IMR-90 (cell line): ENCODE data around the gene EML6. TPM values are rescaled to one million over a fixed set of nuclear protein-coding genes. Genes with fewer than 3 reads are reported as not detected.

Experiments
- ATAC-seq: fragments of 200-7000 bp; cut with Tn5 transposase; 2 replicates; pipeline ENCODE4 v1.9.1; 2020; ENCODE audit warnings: low read depth, mild to moderate bottlenecking, moderate library complexity
- BruUV-seq: library from RNA; stranded (reverse); fragments of 400-500 nt; replicated peaks from 2 replicates; lab custom pipeline; 2021; lab: Mats Ljungman, UMichigan
- CTCF ChIA-PET: fragments of 300-600 bp; formaldehyde crosslinking; extraction: SDS; loops from one replicate; lab custom pipeline; 2021; ENCODE audit warnings: antibody characterized with exemption; lab: Yijun Ruan, JAX
- POLR2A ChIA-PET: fragments of 300-600 bp; sonication (Branson Sonifier 250); formaldehyde crosslinking; loops from one replicate; lab custom pipeline; 2022; ENCODE audit warnings: antibody characterized with exemption; ENCODE audit not compliant: unreplicated experiment; lab: Charles Lee
- DNase-seq: peaks from one replicate; pipeline ENCODE4 v3.0.0; 2013
- H2AFZ ChIP-seq: replicated peaks from 2 replicates; pipeline ENCODE3; 2013; ENCODE audit warnings: low read length, mild to moderate bottlenecking; ENCODE audit not compliant: poor library complexity
- H2AK5ac ChIP-seq: 2 replicates; pipeline ENCODE4 v1.6.1; 2013; ENCODE audit warnings: low read depth, low read length, inconsistent platforms
- H2AK9ac ChIP-seq: replicated peaks from 2 replicates; pipeline ENCODE3; 2013; ENCODE audit warnings: mild to moderate bottlenecking, low read depth, low read length, moderate library complexity; ENCODE audit not compliant: poor library complexity
- H2BK120ac ChIP-seq: 2 replicates; pipeline ENCODE4 v1.6.1; 2013; ENCODE audit warnings: low read depth, low read length, inconsistent platforms
- H2BK15ac ChIP-seq: 3 replicates; pipeline ENCODE4 v1.6.1; 2013; ENCODE audit warnings: low read depth, low read length, inconsistent platforms
- H2BK20ac ChIP-seq: 2 replicates; pipeline ENCODE4 v1.6.1; 2013; ENCODE audit warnings: low read depth, mild to moderate bottlenecking, inconsistent platforms, low read length, moderate library complexity
- H2BK5ac ChIP-seq: 2 replicates; pipeline ENCODE4 v1.6.1; 2013; ENCODE audit warnings: mild to moderate bottlenecking, low read depth, low read length, inconsistent platforms; ENCODE audit not compliant: poor library complexity, severe bottlenecking
- H3K14ac ChIP-seq: replicated peaks from 2 replicates; pipeline ENCODE4 v1.6.1; 2013; ENCODE audit warnings: low read depth, low read length, inconsistent platforms
- H3K18ac ChIP-seq: 2 replicates; pipeline ENCODE4 v1.6.1; 2013; ENCODE audit warnings: low read depth, low read length, control low read depth
- H3K23ac ChIP-seq: 2 replicates; pipeline ENCODE4 v1.6.1; 2013; ENCODE audit warnings: low read depth, low read length, inconsistent platforms
- H3K27ac ChIP-seq: 2 replicates; pipeline ENCODE4 v1.5.1; 2013; ENCODE audit warnings: mild to moderate bottlenecking, control low read depth, low read length; ENCODE audit not compliant: insufficient read depth
- H3K27me3 ChIP-seq: 2 replicates; pipeline ENCODE4 v1.6.1; 2013; ENCODE audit warnings: low read length; ENCODE audit not compliant: control insufficient read depth, insufficient read depth
- H3K36me3 ChIP-seq: 2 replicates; pipeline ENCODE4 v1.6.1; 2013; ENCODE audit warnings: low read length, mixed read lengths; ENCODE audit not compliant: control insufficient read depth, insufficient read depth
- H3K4ac ChIP-seq: 2 replicates; pipeline ENCODE4 v1.6.1; 2013; ENCODE audit warnings: low read depth, low read length, inconsistent platforms
- H3K4me1 ChIP-seq: 2 replicates; pipeline ENCODE4 v1.6.1; 2013; ENCODE audit warnings: low read length, mixed read lengths; ENCODE audit not compliant: control insufficient read depth, insufficient read depth
- H3K4me2 ChIP-seq: 2 replicates; pipeline ENCODE4 v1.6.1; 2013; ENCODE audit warnings: low read depth, mild to moderate bottlenecking, control low read depth, low read length, moderate library complexity
- H3K4me3 ChIP-seq: 2 replicates; pipeline ENCODE4 v1.5.1; 2013; ENCODE audit warnings: low read depth, mild to moderate bottlenecking, control low read depth, low read length, moderate library complexity; ENCODE audit not compliant: insufficient read depth
- H3K56ac ChIP-seq: 2 replicates; pipeline ENCODE4 v1.6.1; 2013; ENCODE audit warnings: low read length, inconsistent platforms; ENCODE audit not compliant: insufficient read depth; ENCODE audit errors: extremely low read depth
- H3K79me1 ChIP-seq, 2 experiments: 2 replicates each; pipeline ENCODE4 v1.6.1; 2013; ENCODE audit warnings: low read length in 2 of 2, inconsistent platforms in 1 of 2, low read depth in 1 of 2
- H3K9ac ChIP-seq: 2 replicates; pipeline ENCODE4 v1.6.1; 2013; ENCODE audit warnings: low read depth, low read length, control low read depth
- H3K9me1 ChIP-seq: 2 replicates; pipeline ENCODE4 v1.6.1; 2013; ENCODE audit warnings: low read length, inconsistent platforms; ENCODE audit not compliant: insufficient read depth
- H3K9me3 ChIP-seq: 2 replicates; pipeline ENCODE4 v1.6.1; 2013; ENCODE audit warnings: low read length; ENCODE audit not compliant: control insufficient read depth, insufficient read depth
- H4K20me1 ChIP-seq: 2 replicates; pipeline ENCODE4 v1.6.1; 2013; ENCODE audit warnings: low read length, inconsistent platforms; ENCODE audit not compliant: insufficient read depth
- H4K5ac ChIP-seq: 2 replicates; pipeline ENCODE4 v1.6.1; 2013; ENCODE audit warnings: mild to moderate bottlenecking, low read depth, low read length, control low read depth
- H4K8ac ChIP-seq, 2 experiments: 2 replicates each; pipeline ENCODE4 v1.6.1; 2013; ENCODE audit warnings: low read depth in 2 of 2, low read length in 2 of 2, control low read depth in 1 of 2, inconsistent platforms in 1 of 2
- H4K91ac ChIP-seq: 2 replicates; pipeline ENCODE4 v1.6.1; 2013; ENCODE audit warnings: low read depth, low read length, inconsistent platforms; ENCODE audit not compliant: insufficient read depth
- BHLHE40 ChIP-seq: fragments of 150-350 bp; IDR thresholded peaks from 2 replicates; pipeline ENCODE4 v1.6.1; 2016; ENCODE audit warnings: mild to moderate bottlenecking, low read depth, low read length
- CEBPB ChIP-seq: IDR thresholded peaks from 2 replicates; pipeline ENCODE4 v1.6.1; 2012; ENCODE audit warnings: low read depth, low read length, improper control_type of control experiment
- CHD1 ChIP-seq: IDR thresholded peaks from 2 replicates; pipeline ENCODE4 v1.6.1; 2012; ENCODE audit warnings: low read depth, low read length, improper control_type of control experiment
- MAFK ChIP-seq: IDR thresholded peaks from 2 replicates; pipeline ENCODE4 v1.6.1; 2012; ENCODE audit warnings: low read depth, low read length, improper control_type of control experiment
- MAZ ChIP-seq: IDR thresholded peaks from 2 replicates; pipeline ENCODE4 v1.6.1; 2012; ENCODE audit warnings: low read depth, mild to moderate bottlenecking, low read length, improper control_type of control experiment, moderate library complexity, borderline replicate concordance
- MXI1 ChIP-seq: IDR thresholded peaks from 2 replicates; pipeline ENCODE4 v1.6.1; 2012; ENCODE audit warnings: low read depth, mild to moderate bottlenecking, low read length, moderate library complexity, borderline replicate concordance
- NFE2L2 ChIP-seq: fragments of 150-350 bp; IDR thresholded peaks from 2 replicates; pipeline ENCODE4 v1.6.1; 2016; ENCODE audit warnings: low read depth, mild to moderate bottlenecking, low read length
- RAD21 ChIP-seq: IDR thresholded peaks from 2 replicates; pipeline ENCODE4 v1.6.1; 2012; ENCODE audit warnings: low read length, improper control_type of control experiment
- WGBS, 2 experiments: methylation state at CpG; one replicate each; pipeline versions ENCODE4 v1.1.5 to v1.1.7; 2013; ENCODE audit warnings: missing lambda C conversion rate in 2 of 2; ENCODE audit not compliant: insufficient read length in 1 of 2; ENCODE audit errors: extremely low coverage in 2 of 2; 5-methylcytosine and 5-hydroxymethylcytosine counted together
- dilution Hi-C: fragments of 300-500 bp; cut with HindIII; formaldehyde crosslinking; loops from one replicate; pipeline ENCODE4 v1.14.3; 2018; ENCODE audit warnings: low sequenced_read_pairs; ENCODE audit not compliant: unreplicated experiment
- in situ Hi-C: fragments of 300-500 bp; cut with MboI; formaldehyde crosslinking; loops from 3 replicates; pipeline ENCODE4 v1.14.3; 2019; ENCODE audit warnings: low sequenced_read_pairs, inconsistent platforms, mixed read lengths
- intact Hi-C: fragments of 100-400 bp; cut with micrococcal nuclease; formaldehyde crosslinking; loops from 2 replicates; pipeline ENCODE4 v1.10.0; 2022
- polyA plus RNA-seq, 3 experiments: library from polyadenylated mRNA; depleted of rRNA; stranded (reverse); fragments of >200 nt; gene quantifications; 2 replicates each; pipeline ENCODE4 v1.2.3, GENCODE V29; 2012; ENCODE audit warnings: low replicate concordance in 1 of 3
- total RNA-seq: library from RNA; depleted of rRNA; stranded (reverse); fragments of >200 nt; gene quantifications from 2 replicates; pipeline ENCODE4 v1.2.3, GENCODE V29; 2012
- TF ChIP-seq, protein P1 (sequence below): fragments of 150-350 bp; IDR thresholded peaks from 2 replicates; pipeline ENCODE4 v1.6.1; 2016; ENCODE audit warnings: low read depth, mild to moderate bottlenecking, low read length, moderate library complexity, borderline replicate concordance
- TF ChIP-seq, protein P2 (sequence below): fragments of 150-350 bp; IDR thresholded peaks from 2 replicates; pipeline ENCODE4 v1.6.1; 2017; ENCODE audit warnings: mild to moderate bottlenecking, antibody characterized with exemption, low read length, low read depth

Gene EML6
- total and polyA plus RNA-seq, 2 of the 4 experiments (the other 2 are of a cell fraction), result 0.18 to 0.19 TPM

DNA sequence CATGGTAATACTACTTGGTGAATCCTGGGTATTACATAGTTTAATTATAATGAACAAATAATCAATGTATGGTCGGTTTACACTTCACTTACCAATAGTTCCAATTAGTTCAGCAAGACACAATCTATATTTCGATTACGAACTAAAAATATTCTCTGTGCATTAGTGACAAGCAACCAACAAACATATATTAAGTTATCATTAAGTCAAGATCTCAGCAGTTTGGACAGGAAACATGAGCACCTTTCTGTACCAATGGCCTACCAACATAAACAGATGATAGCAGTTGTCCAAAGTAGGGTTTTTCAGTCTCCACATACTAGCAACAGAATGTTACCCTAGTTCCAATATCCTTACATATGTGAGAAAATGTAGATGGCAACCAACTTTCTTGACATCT lies 294.0 kb downstream of the EML6 start:
- in situ Hi-C loops, result no loop called here

More for the DNA sequence above, 294.0 kb downstream of the EML6 start:
- TF ChIP-seq NFE2L2 (no peak), CEBPB (no peak), MAZ (no peak), BHLHE40 (no peak), RAD21 (no peak), CHD1 (no peak), MXI1 (no peak), MAFK (no peak)
- TF ChIP-seq, protein P1, sequence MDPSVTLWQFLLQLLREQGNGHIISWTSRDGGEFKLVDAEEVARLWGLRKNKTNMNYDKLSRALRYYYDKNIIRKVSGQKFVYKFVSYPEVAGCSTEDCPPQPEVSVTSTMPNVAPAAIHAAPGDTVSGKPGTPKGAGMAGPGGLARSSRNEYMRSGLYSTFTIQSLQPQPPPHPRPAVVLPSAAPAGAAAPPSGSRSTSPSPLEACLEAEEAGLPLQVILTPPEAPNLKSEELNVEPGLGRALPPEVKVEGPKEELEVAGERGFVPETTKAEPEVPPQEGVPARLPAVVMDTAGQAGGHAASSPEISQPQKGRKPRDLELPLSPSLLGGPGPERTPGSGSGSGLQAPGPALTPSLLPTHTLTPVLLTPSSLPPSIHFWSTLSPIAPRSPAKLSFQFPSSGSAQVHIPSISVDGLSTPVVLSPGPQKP, result no peak
- TF ChIP-seq, protein P2, sequence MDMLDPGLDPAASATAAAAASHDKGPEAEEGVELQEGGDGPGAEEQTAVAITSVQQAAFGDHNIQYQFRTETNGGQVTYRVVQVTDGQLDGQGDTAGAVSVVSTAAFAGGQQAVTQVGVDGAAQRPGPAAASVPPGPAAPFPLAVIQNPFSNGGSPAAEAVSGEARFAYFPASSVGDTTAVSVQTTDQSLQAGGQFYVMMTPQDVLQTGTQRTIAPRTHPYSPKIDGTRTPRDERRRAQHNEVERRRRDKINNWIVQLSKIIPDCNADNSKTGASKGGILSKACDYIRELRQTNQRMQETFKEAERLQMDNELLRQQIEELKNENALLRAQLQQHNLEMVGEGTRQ, result no peak
- H3K36me3 ChIP-seq, result peaks cover 3% of the 10 kb centered on the region
- no peak overlapping the region for H2BK20ac ChIP-seq
- ChIA-PET POLR2A (no interaction called here), CTCF (interaction anchor here (0.7 to 1.5 kb wide), 2 partner anchors 8 to 70 kb away, joined by 3 to 8 read pairs; no protein-coding TSS in a partner anchor)
- peaks cover 0 to 17% of the 10 kb centered on the region in 2 experiments; a peak in 2 of 4 replicates for H3K79me1 ChIP-seq
- H4K8ac ChIP-seq, result no peak overlapping the region
- intact Hi-C loops, result no loop called here
- H3K27me3 ChIP-seq, result no peaks in the 10 kb centered on the region
- no CpG with 5 or more reads among the region's 3 CpGs for WGBS, 2 experiments
- no peak overlapping the region for H3K23ac ChIP-seq
- dilution Hi-C loops, result loop anchor here (25.0 kb wide), 1 partner anchor 145 kb away; no protein-coding TSS in a partner anchor
- no TSS peak for BruUV-seq
- H3K9me1 ChIP-seq, result peaks cover 8% of the 10 kb centered on the region
- no peak for ATAC-seq
- H4K20me1 ChIP-seq, result peaks cover 97% of the 10 kb centered on the region
- no peak overlapping the region for H3K56ac ChIP-seq
- 0 out of 2 replicates have a peak overlapping the region, but pooled peaks have one; percentile 6 for H3K14ac ChIP-seq
- H3K9ac ChIP-seq, result no peak overlapping the region
- no peak overlapping the region for H2BK15ac ChIP-seq
- H3K18ac ChIP-seq, result no peak overlapping the region
- no peak overlapping the region for H2AFZ ChIP-seq
- H3K4ac ChIP-seq, result no peak overlapping the region
- H2AK9ac ChIP-seq, result no peak overlapping the region
- no peak overlapping the region for H3K4me3 ChIP-seq
- no peak overlapping the region for H3K27ac ChIP-seq
- H3K9me3 ChIP-seq, result no peaks in the 10 kb centered on the region
- H3K4me2 ChIP-seq, result no peak overlapping the region
- DNase-seq, result no peak
- H2AK5ac ChIP-seq, result no peak overlapping the region
- H2BK120ac ChIP-seq, result no peak overlapping the region
- no peak overlapping the region for H2BK5ac ChIP-seq
- H4K5ac ChIP-seq, result no peak overlapping the region
- H4K91ac ChIP-seq, result no peak overlapping the region
- peaks cover 26% of the 10 kb centered on the region for H3K4me1 ChIP-seq
